HG02623 (cell line): ENCODE results near the gene CTSE.

Source experiments
- ATAC-seq: cut with Tn5 transposase; IDR thresholded peaks from one replicate; pipeline ENCODE4 v1.9.1; 2021; ENCODE audit warnings: moderate library complexity; ENCODE audit not compliant: unreplicated experiment

CTSE gene

GRCh38 chr1:205973377-205974232 is 50.1 kb downstream of the CTSE start:
- no peak for ATAC-seq

GRCh38 chr1:205972491-205973168 is 51.1 kb downstream of the CTSE start:
- ATAC-seq: no peak

- no peak for ATAC-seq
Observed at GRCh38 chr1:205972081-205972480, 51.6 kb downstream of the CTSE start.

GRCh38 chr1:205971082-205971481 is 52.6 kb downstream of the CTSE start:
- ATAC-seq: no peak

GRCh38 chr1:205970486-205970885 is 53.2 kb downstream of the CTSE start:
- ATAC-seq: no peak

GRCh38 chr1:205969229-205969628 is 54.5 kb downstream of the CTSE start:
- ATAC-seq: no peak

GRCh38 chr1:205967554-205968335 is 56.0 kb downstream of the CTSE start:
- no peak for ATAC-seq

GRCh38 chr1:205965036-205965884 is 58.4 kb downstream of the CTSE start:
- ATAC-seq: no peak

GRCh38 chr1:205963352-205964155 is 60.1 kb downstream of the CTSE start:
- ATAC-seq: no peak

GRCh38 chr1:205962821-205963221 is 60.9 kb downstream of the CTSE start:
- ATAC-seq: no peak

GRCh38 chr1:205961991-205962820 is 61.5 kb downstream of the CTSE start:
- ATAC-seq: no peak

- no peak for ATAC-seq
Observed at GRCh38 chr1:205961405-205961804, 62.3 kb downstream of the CTSE start.

GRCh38 chr1:205959789-205960188 is 63.9 kb downstream of the CTSE start:
- ATAC-seq: no peak
